ENCODE data around the gene SPTBN4.
"Not testable (repeated sequence)": the region's sequence is repeated elsewhere in the genome, so short reads cannot be mapped to it uniquely, and the experiment has no call there.

SPTBN4 gene

GRCh38 chr19:40559394-40559793, 92.6 kb downstream of the SPTBN4 start:
- CTCF ChIA-PET, result interaction anchor here (0.6 to 14.7 kb wide), 9 partner anchors 9 to 178 kb away, joined by 3 to 140 read pairs (median 4); no protein-coding TSS in a partner anchor
- TF ChIP-seq ZNF121 (tag by site-specific recombination; IDR thresholded peaks at IDR 0.05) (peak; percentile 99), ZNF544 (tag by site-specific recombination; IDR thresholded peaks at IDR 0.05) (no peak)
- H3K36me3 ChIP-seq (ENCODE audit: control insufficient read depth in 2 of 2, insufficient read depth in 1 of 2, low read length in 2 of 2), result no peaks in the 10 kb centered on the region; a peak in 1 of 3 replicates

GRCh38 chr19:40560092-40560507, 93.3 kb downstream of the SPTBN4 start:
- TF ChIP-seq KLF1 (tag by site-specific recombination; IDR thresholded peaks at IDR 0.05) (no peak), ZNF600 (tag by site-specific recombination; IDR thresholded peaks at IDR 0.05) (peak; percentile 64)
- Histone ChIP-seq H3K36me3 (ENCODE audit: control insufficient read depth in 2 of 2, insufficient read depth in 1 of 2, low read length in 2 of 2) (no peaks in the 10 kb centered on the region; a peak in 1 of 3 replicates), H3K9me3 (ENCODE audit: control insufficient read depth, insufficient read depth, low read depth, low read length) (no peaks in the 10 kb centered on the region), H3K27ac (ENCODE audit: extremely low read depth, low read depth, low read length) (no peak overlapping the region), H3K4me3 (ENCODE audit: low read depth, low read length) (no peak overlapping the region), H3K4me1 (ENCODE audit: control insufficient read depth, insufficient read depth, low read length) (no peaks in the 10 kb centered on the region)
- POLR2A ChIA-PET, result interaction anchor here (0.9 kb wide), 1 partner anchor 10 kb away, joined by 4 read pairs; no protein-coding TSS in a partner anchor
- CTCF ChIA-PET, result interaction anchor here (0.6 to 14.7 kb wide), 7 partner anchors 9 to 178 kb away, joined by 3 to 140 read pairs (median 8); no protein-coding TSS in a partner anchor

More at GRCh38 chr19:40559394-40559793, 92.6 kb downstream of the SPTBN4 start:
- H3K4me1 ChIP-seq (ENCODE audit: control insufficient read depth, insufficient read depth, low read length), result no peaks in the 10 kb centered on the region
- H3K9me3 ChIP-seq (ENCODE audit: control insufficient read depth, insufficient read depth, low read depth, low read length), result no peaks in the 10 kb centered on the region
- H3K4me3 ChIP-seq (ENCODE audit: low read depth, low read length), result no peak overlapping the region
- no peak overlapping the region for H3K27ac ChIP-seq (ENCODE audit: extremely low read depth, low read depth, low read length)
- POLR2A ChIA-PET, result no interaction called here

GRCh38 chr19:40561947-40562346, 95.1 kb downstream of the SPTBN4 start:
- Histone ChIP-seq H3K4me1 (ENCODE audit: control insufficient read depth, insufficient read depth, low read length) (no peaks in the 10 kb centered on the region), H3K36me3 (ENCODE audit: control insufficient read depth in 2 of 2, insufficient read depth in 1 of 2, low read length in 2 of 2) (no peaks in the 10 kb centered on the region), H3K9me3 (ENCODE audit: control insufficient read depth, insufficient read depth, low read depth, low read length) (no peaks in the 10 kb centered on the region), H3K4me3 (ENCODE audit: low read depth, low read length) (no peak overlapping the region), H3K27ac (ENCODE audit: extremely low read depth, low read depth, low read length) (no peak overlapping the region)
- no peak for TF ChIP-seq ZNF157 (tag by site-specific recombination; IDR thresholded peaks at IDR 0.05)
- peak; percentile 55; the same call in 1 of the 2 replicates for TF ChIP-seq ZNF16 (tag by site-specific recombination; IDR thresholded peaks at IDR 0.05; ENCODE audit: low read depth)
- peak; percentile 74 for TF ChIP-seq PRDM4 (tag by site-specific recombination; IDR thresholded peaks at IDR 0.05)
- ChIA-PET POLR2A (interaction anchor here (0.6 to 0.8 kb wide), 2 partner anchors 9 to 32 kb away, joined by 3 to 6 read pairs; no protein-coding TSS in a partner anchor), CTCF (interaction anchor here (0.5 to 2.0 kb wide), 7 partner anchors 8 to 419 kb away, joined by 3 to 11 read pairs (median 4); no protein-coding TSS in a partner anchor)

- CTCF ChIA-PET, result interaction anchor here (0.6 to 12.8 kb wide), 3 partner anchors 12 to 423 kb away, joined by 4 to 132 read pairs (median 4); no protein-coding TSS in a partner anchor
- H3K9me3 ChIP-seq (ENCODE audit: control insufficient read depth, insufficient read depth, low read depth, low read length); H3K27ac ChIP-seq (ENCODE audit: extremely low read depth, low read depth, low read length); H3K4me1 ChIP-seq (ENCODE audit: control insufficient read depth, insufficient read depth, low read length); H3K36me3 ChIP-seq (ENCODE audit: control insufficient read depth in 2 of 2, insufficient read depth in 1 of 2, low read length in 2 of 2); H3K4me3 ChIP-seq (ENCODE audit: low read depth, low read length); POLR2A ChIA-PET: not testable (repeated sequence)
- TF ChIP-seq ZNF121 (tag by site-specific recombination; IDR thresholded peaks at IDR 0.05), result peak; percentile 99
Measured at GRCh38 chr19:40564535-40564934, 97.7 kb downstream of the SPTBN4 start.

- Histone ChIP-seq H3K9me3 (ENCODE audit: control insufficient read depth, insufficient read depth, low read depth, low read length) (no peaks in the 10 kb centered on the region), H3K4me3 (ENCODE audit: low read depth, low read length) (no peak overlapping the region), H3K4me1 (ENCODE audit: control insufficient read depth, insufficient read depth, low read length) (peaks cover 10% of the 10 kb centered on the region), H3K27ac (ENCODE audit: extremely low read depth, low read depth, low read length) (no peak overlapping the region), H3K36me3 (ENCODE audit: control insufficient read depth in 2 of 2, insufficient read depth in 1 of 2, low read length in 2 of 2) (no peaks in the 10 kb centered on the region)
- ChIA-PET CTCF (interaction anchor here (0.8 to 12.8 kb wide), 4 partner anchors 13 to 69 kb away, joined by 3 to 132 read pairs (median 5); no protein-coding TSS in a partner anchor), POLR2A (no interaction called here)
- TF ChIP-seq ZNF624 (tag by site-specific recombination; IDR thresholded peaks at IDR 0.05) (no peak), TRIM28 (IDR thresholded peaks at IDR 0.05; ENCODE audit: borderline replicate concordance, low read length) (no peak), KLF1 (tag by site-specific recombination; IDR thresholded peaks at IDR 0.05) (peak; percentile 49; the same call in 1 of the 2 replicates), EGR2 (tag by site-specific recombination; IDR thresholded peaks at IDR 0.05; ENCODE audit: low read depth) (peak; percentile 55), GLIS1 (tag by site-specific recombination; IDR thresholded peaks at IDR 0.05) (peak; percentile 44; the same call in 1 of the 2 replicates), ZIC2 (tag by site-specific recombination; IDR thresholded peaks at IDR 0.05) (peak; percentile 43; the same call in 1 of the 2 replicates), ZFHX2 (tag by site-specific recombination; conservative IDR thresholded peaks at IDR 0.05) (peak; percentile 63)
Measured at GRCh38 chr19:40565355-40565754, 98.6 kb downstream of the SPTBN4 start.

Measured in HEK293 (cell line).